Activated gamma-delta T cell treated with anti-CD3 and anti-CD28 coated beads, Interleukin-2, amount 50 U/mL, for 16 hours (primary cell): ENCODE data around the gene HIF1A.
"Not testable (repeated sequence)": the region's sequence is repeated elsewhere in the genome, so short reads cannot be mapped to it uniquely, and the experiment has no call there.

ENCODE experiments used
- DNase-seq: peaks from one replicate; pipeline ENCODE4 v3.0.0-alpha.2; 2020; ENCODE audit warnings: low read depth

Gene HIF1A

DNA sequence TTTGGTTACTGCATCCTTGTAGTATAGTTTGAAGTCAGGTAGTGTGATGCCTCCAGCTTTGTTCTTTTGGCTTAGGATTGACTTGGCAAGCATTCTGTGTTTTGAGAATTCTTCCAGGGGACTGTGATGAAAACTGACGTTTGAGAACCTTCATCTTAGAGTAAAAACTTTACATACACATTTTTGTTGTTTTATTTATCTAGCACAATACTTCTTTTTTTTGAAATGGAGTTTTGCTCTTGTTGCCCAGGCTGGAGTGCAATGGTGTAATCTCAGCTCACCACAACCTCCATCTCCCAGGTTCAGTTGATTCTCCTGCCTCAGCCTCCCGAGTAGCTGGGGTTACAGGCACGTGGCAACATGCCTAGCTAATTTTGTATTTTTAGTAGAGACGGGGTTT lies 13.4 kb downstream of the HIF1A start:
- not testable (repeated sequence) for DNase-seq

DNA sequence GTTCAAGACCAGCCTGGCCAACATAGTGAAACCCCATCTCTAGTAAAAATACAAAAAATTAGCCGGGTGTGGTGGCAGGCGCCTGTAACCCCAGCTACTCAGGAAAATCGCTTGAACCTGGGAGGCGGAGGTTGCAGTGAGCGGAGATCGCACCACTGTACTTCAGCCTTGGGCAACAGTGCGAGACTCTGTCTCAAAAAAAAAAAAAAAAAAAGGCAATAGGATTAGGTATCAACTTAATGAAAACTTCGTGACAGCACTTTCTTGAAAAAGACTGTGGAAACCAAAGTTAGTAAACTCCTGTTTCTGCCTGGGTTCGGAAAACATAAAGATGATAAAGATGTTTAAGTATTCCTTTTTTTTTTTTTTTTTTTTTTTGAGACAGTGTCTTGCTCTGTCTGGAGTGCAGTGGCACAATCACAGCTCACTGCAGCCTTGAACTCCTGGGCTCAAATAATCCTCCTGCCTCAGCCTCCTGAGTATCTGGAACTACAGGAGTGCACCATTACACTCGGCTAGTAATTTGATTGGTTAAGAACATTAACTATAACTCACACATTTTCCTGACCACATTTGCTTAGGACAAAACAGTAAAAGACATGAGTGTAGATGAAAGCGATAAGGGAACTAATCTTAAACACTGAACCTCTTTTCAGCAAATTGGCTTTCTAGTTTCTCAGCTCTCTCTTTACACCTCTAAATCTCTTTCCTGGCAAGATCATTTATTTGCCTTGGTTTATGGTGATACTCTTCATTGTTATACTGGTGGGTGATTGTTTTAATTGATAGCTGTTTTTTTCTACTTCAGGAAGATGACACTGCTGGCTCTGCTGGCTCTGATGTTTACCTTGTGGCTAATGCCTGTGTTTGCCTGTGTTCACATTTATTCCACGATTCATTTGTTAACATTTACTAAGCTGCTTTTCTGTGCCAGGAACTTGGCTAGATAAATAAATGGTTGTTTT lies 15.8 kb downstream of the HIF1A start:
- DNase-seq: no peak

DNA sequence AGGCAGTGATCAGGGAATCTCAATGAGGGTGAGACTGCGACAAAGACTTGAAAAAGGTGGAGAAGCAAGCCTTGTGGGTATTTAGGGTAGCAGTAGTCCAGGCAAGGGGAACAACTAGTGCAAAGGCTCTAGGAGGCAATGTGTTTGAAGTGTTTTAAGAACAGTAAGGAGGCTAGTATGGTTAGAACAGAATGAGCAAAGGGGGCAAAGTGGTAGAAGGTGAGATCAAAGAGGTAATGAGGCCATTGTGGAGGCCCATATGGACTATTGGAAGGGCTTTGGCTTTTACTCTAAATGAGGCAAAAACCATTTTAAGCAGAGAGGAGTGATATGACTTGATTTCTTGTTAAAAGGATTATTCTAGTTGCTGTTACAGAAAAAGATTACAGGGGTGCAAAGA lies 16.8 kb downstream of the HIF1A start:
- no peak for DNase-seq

DNA sequence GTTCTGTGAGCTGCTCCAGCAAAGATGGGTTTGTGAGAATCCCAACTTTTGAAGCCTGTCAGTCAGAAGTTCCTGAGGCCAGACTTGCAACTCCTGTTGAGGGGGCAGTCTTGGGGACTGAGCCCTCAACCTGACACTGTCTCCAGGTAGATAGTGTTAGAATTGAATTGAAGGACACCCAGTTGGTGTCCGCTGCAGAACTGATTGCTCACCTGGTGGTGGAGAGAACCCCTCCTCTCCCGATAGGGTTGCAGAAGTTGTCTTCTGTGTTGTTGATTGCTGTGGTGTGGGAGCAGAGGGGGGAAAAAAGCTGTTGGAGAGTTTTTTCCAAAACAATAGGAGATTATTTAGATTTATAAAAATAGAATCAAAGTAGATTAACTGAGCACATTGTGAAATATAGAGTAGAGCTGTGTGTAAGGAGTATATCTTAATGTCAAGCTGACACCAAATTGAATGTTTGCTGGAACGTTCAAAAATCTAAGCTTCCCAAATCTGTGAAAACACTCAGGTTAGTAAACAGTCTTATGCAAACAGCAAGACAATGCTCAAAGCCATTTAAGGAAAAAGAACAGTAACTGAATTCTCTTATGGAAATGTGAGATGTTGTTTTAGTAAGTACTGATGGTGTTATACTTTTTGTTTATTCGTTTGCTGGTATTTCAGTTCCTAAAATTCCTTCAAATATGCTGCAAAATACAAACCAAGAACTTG lies 18.6 kb downstream of the HIF1A start:
- no peak for DNase-seq

DNA sequence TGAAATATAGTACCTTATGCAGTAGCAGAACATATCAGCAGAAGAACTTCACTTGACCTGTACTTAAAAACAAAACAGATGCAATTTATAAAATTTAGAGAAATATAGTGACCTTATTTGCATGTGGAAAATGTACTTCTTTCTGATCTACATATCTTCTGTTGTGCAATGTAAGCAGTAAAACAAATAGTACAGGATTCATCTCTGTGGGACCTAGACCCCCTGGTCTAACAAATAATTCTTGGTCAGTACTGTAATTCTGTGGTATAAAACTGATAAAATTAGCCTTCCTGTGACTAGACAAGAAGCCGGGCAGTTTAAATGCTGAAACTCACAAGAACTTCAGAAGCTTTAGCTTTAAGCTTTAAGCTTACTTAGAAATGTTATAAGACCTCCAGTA lies 21.6 kb downstream of the HIF1A start:
- no peak for DNase-seq

DNA sequence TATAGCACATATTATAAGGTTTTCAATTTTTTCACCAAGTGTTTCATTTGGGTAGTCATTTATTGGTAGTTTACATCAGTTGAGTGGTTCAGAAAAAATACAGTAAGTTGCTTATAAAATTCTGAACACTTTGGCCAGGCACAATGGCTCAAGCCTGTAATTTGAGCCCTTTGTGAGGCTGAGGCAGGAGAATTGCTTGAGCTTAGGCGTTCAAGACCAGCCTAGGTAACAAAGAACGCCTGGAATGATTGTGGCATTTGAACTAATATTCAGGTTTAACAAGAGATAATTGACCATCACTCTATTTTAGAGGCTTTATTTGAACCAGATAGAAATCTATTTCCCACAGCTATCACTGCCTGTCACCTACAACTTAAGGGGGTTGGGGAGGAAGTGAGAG lies 22.7 kb downstream of the HIF1A start:
- no peak for DNase-seq

DNA sequence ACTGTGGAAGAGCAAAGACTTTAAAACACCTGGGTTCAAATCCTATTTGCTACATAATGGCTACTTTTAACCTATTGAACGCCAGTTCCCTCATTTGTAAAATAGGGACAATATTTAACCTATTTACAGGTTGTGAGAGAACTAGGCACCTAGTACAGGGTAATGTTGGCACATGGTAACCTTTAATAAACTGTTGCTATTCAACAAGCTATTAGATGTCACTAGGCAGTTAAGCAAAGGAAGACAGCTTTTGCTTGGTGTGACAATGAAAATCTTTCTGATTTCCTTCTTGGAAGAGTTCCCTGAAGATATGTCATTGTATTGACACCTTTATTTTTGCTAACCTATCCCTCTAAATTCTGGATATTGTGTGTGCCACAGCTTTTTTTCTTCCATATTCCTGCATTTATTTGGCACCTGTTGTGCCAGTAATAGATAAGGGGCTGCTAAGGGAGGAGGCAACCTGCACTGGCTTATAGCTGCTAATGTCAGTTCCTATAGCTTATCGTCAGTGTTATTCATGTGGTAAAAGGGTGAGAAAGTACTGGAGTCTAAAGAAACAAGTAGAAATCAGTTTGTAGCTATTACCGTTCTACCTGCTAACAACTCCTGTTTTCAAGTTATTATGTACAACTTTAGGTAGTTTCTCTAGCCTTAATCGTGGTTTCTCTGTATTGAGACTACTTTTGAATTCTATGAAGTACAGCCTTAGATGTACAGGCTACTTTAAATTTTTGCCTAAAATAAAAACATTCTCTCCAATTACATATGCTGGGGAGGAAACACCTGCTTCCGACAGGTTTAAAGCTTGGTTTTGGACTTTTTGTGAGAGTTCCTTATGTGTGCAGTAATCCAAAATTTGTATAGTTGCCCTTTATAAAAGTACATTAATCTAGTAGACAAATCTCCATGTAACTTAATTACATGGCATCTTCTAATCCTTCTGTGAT lies 24.3 kb downstream of the HIF1A start:
- no peak for DNase-seq

DNA sequence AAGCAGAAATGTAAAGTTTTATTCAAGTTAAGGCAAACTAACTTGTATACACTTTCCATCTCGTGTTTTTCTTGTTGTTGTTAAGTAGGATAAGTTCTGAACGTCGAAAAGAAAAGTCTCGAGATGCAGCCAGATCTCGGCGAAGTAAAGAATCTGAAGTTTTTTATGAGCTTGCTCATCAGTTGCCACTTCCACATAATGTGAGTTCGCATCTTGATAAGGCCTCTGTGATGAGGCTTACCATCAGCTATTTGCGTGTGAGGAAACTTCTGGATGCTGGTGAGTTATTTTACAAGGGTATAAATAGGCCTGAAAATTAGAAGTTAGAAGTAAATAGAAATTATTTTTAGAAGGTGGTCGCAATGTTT lies 25.0 kb downstream of the HIF1A start:
- DNase-seq: no peak

DNA sequence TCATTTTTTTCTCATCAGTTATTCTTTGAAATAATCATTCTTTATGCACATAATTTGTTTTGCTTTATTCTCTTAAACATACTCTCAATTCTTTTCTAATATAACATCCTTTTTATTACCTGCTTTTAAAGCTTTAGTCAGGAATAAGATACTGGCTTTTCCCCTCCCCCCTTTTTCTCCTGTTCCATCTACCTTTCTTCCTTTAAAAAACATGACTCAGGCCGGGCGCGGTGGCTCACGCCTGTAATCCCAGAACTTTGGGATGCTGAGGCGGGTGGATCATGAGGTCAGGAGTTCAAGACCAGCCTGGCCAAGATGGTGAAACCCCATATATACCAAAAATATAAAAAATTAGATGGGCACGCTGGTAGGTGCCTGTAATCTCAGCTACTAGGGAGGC lies 25.4 kb downstream of the HIF1A start:
- no peak for DNase-seq

DNA sequence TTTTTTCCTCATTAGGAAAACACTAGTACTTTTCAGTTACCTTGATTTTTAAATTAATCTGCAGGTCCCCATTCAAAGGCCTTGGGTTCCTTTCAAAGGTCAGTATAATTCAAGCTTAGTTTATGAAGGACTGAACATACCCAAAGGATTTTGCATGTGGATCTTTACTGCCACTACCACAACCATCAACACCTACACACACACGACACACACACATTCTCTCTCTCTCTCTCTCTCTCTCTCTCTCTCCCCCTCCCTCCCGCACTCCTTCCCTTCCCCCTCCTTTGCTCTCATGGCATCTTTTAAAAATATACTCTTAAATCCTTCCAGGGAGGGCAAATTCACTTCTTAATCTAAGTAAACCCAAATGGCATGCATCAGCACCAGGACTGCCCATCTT lies 28.8 kb downstream of the HIF1A start:
- no peak for DNase-seq

DNA sequence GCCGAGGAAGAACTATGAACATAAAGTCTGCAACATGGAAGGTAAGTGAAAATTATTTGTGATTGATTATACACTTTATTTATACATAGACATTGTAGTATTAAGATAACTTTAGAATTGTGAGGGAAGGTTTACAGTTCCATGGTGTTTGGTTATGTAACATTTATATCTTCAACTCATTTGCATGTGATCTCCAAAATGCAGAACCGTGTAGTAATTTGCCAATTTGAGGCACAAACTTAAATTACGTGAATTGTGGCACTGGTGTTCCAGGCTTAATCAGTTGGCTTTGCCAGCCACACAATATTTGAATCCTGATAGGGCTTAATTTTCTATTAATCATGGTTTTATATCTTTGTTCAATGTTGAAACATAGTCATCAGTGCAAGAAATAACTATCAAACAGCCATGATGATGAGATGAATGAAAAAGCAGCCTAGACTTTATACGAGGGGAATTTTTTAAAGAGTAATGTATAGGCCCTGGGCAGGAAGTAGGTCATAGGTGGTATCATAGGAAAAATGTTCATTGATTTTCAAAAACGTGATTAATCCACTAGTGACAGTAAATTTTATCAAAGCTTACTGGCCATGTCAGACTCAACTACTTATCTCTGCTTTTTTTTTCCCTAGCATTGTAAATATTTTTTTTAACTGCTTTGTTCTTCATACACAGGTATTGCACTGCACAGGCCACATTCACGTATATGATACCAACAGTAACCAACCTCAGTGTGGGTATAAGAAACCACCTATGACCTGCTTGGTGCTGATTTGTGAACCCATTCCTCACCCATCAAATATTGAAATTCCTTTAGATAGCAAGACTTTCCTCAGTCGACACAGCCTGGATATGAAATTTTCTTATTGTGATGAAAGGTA lies 31.7 kb downstream of the HIF1A start:
- DNase-seq: no peak

DNA sequence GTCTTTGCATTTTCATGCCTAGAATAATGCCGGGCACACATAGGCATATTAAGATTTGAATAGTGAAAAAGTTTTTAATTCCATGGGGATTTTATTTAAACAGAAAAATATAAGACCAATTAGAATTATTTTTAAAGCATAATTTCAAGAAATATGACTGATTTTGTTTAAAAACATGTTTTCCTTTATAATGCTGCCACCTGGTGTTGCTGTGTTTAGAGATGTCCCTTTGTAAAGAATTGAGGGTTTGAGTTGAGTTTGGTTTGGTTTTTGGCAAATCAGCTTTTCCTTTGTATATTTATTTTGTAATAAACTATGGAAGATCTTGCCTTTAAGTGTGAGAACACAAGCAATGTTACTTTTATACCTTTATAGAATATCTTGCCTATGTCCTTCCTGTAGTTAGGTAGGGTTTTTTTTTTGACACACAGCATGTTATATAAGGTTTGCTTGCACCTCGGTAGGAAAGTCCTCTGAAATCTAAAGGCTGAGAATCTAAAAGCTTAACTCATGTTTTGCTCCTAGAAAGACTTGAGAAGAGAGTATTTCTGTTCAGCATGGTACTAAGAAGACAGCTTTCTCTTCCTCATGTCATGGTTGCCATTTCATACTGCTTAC lies 35.6 kb downstream of the HIF1A start:
- no peak for DNase-seq

DNA sequence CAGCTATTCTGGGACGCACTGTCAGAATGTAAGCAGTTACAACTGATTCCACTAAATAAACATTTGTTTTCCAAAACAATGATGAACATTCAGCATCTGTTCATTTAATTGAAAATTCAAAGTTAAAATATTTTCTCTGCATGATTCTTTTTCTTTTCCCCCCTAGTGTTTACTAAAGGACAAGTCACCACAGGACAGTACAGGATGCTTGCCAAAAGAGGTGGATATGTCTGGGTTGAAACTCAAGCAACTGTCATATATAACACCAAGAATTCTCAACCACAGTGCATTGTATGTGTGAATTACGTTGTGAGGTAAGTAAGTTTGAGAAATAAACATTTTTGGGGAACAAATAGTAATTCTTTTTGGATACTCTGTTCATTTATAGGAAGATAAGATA lies 38.7 kb downstream of the HIF1A start:
- no peak for DNase-seq

DNA sequence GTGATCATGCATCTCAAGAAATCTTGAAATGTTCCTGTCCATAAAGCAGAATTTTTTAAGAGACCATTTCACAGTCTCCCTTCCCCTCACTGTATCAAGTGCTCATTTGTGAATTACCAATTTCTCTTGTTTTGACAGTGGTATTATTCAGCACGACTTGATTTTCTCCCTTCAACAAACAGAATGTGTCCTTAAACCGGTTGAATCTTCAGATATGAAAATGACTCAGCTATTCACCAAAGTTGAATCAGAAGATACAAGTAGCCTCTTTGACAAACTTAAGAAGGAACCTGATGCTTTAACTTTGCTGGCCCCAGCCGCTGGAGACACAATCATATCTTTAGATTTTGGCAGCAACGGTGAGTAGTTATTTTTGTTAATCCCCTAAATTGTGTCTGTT lies 41.4 kb downstream of the HIF1A start:
- DNase-seq: no peak

DNA sequence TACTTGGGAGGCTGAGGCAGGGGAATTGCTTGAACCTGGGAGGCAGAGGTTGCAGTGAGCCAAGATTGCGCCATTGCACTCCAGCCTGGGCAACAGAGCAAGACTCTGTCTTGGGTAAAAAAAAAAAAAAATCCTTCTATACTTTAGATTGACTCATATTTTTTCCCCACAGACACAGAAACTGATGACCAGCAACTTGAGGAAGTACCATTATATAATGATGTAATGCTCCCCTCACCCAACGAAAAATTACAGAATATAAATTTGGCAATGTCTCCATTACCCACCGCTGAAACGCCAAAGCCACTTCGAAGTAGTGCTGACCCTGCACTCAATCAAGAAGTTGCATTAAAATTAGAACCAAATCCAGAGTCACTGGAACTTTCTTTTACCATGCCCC lies 42.6 kb downstream of the HIF1A start:
- no peak for DNase-seq

DNA sequence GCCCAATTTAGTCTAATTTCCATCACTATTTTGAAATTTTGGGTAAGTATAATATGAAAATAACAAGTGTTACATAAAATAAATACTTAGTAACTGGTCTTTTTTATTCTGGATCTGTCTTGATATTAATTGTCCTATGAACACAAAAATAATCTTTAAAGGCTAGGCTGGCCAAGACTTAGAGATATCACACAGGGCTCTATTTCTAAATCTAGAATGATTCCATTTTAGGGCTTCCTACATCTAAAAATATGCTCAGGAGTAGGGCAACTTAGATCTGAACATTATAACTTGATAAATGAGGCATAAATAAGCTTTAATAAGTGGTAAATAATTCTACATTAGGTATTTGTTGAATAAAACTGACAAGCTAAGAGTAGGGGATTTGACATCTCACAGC lies 43.8 kb downstream of the HIF1A start:
- no peak for DNase-seq

DNA sequence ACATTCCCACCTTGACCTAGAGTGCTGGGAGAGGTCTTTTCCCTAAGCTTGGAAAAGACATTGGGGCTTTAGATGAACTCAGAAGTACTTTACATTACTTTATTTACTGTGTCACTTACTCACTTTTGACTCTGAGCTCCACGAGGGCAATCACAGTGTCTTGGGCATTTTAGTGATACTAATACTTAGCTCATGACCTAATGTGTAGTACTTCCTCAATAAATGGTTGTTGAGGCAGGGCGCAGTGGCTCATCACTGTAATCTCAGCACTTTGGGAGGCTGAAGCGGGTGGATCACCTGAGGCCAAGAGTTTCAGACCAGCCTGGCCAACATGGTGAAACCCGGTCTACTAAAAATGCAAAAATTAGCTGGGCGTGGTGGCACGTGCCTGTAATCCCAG lies 47.1 kb downstream of the HIF1A start:
- no peak for DNase-seq

DNA sequence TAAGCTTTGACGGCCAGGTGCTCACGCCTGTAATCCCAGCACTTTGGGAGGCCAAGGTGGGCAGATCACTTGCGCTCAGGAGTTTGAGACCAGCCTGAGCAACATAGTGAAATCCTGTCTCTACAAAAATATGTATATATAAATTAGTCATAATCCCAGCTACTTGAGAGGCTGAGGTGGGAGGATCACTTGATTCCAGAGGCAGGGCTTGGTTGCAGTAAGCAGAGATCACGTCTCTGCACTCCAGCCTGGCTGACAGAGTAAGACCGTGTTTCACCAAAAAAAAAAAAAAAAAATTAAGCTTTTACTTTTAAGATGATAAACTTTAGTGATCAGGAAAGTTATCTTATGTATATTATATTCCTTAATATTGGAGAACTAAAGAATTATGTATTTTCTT lies 48.9 kb downstream of the HIF1A start:
- DNase-seq: no peak

DNA sequence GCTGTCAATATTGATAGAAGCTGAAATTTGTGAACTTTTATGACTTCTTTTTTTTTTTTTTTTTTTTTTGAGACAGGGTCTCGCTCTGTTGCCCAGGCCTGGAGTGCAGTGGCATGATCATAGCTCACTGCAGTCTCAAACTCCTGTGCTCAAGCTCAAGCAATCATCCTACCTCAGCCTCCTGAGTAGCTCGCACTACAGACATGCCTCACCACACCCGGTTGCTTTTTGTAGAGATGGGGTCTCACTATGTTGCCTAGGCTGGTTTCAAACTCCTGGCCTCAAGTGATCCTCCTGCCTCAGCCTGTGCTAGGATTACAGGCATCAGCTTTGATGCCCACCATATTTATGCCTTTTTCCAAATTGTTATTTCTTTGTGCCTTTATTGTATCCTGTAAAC lies 51.0 kb downstream of the HIF1A start:
- not testable (repeated sequence) for DNase-seq

DNA sequence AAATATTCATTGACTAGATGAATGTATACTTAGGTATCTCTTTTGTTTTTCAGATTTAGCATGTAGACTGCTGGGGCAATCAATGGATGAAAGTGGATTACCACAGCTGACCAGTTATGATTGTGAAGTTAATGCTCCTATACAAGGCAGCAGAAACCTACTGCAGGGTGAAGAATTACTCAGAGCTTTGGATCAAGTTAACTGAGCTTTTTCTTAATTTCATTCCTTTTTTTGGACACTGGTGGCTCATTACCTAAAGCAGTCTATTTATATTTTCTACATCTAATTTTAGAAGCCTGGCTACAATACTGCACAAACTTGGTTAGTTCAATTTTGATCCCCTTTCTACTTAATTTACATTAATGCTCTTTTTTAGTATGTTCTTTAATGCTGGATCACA lies 51.6 kb downstream of the HIF1A start:
- DNase-seq: no peak

DNA sequence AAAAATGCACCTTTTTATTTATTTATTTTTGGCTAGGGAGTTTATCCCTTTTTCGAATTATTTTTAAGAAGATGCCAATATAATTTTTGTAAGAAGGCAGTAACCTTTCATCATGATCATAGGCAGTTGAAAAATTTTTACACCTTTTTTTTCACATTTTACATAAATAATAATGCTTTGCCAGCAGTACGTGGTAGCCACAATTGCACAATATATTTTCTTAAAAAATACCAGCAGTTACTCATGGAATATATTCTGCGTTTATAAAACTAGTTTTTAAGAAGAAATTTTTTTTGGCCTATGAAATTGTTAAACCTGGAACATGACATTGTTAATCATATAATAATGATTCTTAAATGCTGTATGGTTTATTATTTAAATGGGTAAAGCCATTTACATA lies 52.0 kb downstream of the HIF1A start:
- DNase-seq: no peak
